ENCODE measurements around the gene TSSK2.
A peak's percentile ranks its signal among the peaks of the same experiment; 100 is the strongest.

Gene TSSK2

DNA sequence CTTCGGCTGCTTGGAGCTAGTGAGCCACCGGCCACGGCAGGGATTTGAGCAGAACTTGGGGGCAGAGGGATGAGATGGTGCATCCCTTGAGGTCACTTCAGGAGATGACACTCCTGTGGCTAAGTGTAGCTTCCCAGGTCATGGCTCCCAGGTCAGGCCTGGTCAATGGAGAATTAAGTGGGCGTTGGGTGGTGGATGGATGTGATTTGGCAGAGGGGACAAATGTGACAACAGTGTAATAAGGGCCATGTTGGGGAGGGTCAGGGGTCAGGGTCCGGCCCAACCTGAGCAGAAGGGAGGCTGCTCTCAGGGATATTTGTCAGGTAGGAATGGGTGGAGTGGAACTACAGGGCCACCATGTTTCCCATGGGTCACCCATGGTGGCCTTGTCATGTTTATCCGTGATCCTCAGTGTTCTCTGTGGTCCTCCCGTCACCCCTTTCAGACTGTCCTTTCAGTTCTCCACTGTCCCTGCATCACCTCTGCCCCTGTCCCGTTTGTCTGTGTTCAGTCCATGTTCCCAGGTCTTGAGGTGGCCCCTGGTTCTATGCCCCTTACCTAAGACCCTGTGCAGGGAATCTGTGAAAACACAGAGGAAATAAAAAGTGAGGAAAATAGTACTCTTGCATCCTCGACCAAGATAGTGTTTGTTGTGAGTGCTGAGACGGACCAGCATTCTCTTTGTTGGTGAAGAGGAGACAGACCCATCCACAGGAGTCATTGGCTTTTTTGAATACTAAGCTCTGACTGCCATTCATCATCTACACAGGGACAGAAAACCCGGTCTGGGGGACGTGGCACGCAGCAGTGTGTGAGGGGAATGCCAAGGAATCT, 41.3 kb downstream of the TSSK2 start:
- DNase-seq = no peak

DNA sequence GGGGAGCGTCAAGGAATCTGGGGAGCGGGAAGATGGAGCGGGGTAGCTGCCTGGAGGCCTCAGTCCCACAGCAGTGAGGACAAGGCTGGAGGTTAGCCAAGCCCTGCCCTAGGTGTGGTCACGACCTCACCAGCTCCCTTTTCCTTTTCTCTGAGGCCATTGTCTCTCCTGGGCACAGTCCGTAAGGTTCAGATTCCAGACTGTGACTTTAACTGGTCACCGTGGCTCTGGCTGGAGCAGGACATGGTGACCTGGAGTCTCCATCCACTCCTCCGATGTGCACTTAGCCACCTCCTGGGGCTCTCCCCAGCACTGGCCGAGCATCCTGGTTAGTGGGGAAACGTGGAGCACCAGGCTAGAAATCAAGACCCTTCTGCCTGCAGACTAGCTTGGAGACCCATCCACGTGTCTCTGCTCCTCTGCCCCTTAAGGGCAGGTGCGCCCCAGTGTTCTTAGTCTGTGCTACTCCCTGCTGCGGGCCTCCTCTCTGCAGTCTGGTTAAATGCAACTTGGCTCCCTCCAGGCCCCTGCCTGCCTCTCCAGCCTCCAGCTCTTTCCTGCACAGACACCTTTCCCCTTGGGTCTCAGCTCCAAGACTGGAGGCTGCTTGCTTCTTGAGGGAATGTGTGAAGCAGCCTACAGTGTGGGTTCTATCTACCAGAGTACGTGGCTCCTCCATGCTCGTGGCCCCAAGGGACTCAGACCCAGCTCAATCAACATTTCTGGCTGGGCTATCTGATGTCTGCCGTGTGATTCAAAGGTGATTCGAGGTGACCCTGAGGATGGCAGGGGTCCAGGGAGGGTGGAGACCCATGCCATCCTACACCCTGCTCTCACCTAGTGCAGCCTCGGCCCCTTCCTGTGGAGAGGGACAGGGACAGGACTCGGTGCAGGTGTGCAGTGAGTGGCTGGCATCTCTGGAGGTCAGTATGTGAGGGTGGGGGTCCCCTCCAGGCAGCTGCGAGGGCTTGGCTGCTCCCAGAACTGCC, 42.2 kb downstream of the TSSK2 start:
- no peak for DNase-seq

DNA sequence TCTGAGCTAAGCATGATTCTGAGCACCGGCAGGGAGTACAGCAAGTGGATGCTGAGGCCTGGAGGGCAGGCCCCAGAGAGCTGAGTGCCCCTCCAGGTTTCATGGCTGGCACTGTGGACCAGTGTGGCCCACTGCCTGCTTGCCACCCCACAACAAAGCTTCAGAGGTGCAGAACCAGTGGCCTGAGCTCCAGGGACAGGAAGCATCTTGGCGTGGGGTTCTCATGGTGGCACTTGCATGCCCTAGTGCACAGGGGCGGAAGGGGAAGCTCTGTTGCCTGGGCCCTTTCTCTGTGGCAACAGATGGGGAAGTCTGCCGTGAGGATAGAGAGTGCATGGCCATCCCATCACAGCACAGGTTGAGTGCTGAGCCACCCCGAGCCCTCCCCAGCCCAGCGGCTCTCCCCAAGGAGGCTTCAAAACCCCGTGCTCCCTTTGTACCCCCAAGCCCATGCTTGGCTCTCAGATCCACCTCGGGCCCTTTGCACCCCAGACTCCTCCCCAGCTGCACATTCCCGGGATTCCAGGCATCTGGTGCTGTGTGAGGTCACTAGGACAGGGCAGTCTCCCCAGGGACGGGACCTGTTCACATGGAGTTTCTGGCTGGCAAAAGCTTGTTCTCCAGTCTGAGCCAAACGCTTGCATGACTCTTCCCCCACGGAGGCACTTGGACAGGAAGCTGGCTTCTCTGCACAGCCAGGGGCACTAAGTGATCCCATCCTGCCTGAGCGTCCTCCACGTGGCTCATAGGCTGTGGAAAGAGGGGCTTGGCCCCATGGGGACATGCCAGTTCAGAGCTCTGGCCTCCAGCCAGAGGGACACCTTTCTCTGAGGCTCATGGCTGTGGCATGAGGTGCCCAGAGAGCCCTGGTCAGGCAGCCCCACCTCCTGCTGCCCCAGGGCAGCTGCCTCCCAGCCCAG, 43.3 kb downstream of the TSSK2 start:
- no peak for DNase-seq

DNA sequence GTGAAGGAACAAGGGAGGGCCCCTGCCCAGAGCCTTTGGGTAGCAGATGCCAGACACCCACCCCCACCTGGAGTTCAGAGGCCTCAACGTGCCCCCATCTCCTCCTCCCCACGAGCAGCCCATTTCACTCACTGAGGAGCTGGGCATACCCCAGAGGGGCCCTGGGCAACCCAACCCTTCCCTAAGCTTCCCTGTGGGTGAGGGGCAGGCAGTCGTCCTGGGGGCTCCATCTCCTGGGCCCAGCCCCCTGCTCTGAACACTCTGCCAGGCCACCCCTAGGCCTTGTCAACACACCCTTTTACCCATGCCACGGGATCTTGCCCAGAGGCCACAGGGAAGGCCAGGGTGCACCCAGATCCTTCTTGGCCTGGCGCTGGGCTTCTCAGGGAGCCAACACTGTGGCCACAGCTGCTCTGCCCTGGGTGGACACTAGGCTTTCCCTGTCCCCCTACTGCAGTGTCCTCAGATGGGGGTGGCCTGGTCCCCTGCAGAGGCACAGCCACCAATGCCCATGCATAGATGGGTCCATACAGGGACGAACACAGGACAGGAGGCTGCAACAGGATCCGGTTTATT, 44.0 kb downstream of the TSSK2 start:
- no peak for DNase-seq

DNA sequence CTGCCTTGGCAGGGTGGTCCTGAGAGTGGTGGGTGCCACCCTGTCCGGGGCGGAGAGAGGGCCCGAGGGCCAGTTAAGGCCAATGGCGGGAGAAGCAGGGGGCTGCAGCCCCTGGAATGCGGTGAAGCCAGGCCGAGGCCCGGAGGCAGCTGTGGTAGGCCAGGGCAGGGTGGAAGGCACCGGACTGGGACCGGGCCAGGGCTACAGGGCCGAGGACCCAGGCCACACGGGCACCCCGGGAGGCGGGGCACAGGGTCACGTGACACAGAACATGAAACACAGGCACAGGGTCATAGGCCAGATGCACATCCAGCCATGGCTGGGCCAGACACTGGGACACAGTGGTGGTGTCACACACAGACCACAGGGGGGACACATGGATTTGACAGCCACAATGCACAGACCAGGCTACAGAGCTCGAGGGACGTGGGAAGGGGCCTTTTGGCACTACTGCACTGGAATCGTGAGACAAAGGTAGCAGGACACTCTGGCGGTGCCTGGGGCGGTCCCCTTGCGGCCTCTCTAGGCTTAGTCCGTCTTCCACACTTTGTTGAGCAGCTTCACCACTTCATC, 44.6 kb downstream of the TSSK2 start:
- DNase-seq = no peak

DNA sequence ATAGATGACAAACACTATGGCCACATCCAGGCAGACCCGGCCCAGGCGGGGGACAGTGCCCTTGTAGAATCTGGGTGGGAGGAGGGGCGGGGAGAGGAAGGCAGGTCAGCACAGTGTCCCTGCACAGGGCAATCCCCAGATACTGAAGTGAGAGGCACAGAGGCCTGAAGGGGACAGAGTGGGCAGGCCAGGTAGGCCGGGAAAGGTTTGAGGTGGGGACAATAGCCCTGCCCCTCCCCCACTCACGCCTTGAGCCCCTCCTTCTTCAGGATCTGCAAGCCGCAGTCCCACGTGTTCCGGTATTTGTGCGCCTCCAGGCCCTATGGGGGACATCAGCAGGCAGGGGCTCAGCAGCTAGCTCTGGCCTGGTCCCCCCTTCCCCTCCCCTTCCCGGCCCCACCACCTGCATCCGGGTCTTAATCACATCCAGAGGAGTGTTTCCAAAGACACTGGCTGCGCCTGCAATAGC, 45.1 kb downstream of the TSSK2 start:
- no peak for DNase-seq

DNA sequence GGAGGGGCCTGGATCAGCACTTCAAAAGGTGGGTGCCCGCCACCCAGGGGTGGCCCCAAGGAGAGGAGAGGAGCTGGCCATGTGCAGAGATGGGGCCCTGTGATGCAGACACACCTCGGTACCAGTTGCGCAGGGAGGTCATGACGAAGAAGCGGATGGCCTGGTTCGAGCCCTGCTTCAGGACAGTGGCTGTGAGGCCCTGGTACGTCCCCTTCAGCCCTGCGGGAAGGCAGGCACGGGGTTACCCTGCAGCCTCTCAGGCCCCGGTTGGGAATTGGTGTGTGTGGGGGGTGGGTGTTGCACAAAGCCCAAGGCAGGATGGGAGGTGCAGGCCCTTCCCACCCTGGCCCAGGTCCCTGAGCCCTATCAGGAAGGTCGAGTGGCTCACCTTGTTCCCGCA, 45.6 kb downstream of the TSSK2 start:
- DNase-seq = no peak

DNA sequence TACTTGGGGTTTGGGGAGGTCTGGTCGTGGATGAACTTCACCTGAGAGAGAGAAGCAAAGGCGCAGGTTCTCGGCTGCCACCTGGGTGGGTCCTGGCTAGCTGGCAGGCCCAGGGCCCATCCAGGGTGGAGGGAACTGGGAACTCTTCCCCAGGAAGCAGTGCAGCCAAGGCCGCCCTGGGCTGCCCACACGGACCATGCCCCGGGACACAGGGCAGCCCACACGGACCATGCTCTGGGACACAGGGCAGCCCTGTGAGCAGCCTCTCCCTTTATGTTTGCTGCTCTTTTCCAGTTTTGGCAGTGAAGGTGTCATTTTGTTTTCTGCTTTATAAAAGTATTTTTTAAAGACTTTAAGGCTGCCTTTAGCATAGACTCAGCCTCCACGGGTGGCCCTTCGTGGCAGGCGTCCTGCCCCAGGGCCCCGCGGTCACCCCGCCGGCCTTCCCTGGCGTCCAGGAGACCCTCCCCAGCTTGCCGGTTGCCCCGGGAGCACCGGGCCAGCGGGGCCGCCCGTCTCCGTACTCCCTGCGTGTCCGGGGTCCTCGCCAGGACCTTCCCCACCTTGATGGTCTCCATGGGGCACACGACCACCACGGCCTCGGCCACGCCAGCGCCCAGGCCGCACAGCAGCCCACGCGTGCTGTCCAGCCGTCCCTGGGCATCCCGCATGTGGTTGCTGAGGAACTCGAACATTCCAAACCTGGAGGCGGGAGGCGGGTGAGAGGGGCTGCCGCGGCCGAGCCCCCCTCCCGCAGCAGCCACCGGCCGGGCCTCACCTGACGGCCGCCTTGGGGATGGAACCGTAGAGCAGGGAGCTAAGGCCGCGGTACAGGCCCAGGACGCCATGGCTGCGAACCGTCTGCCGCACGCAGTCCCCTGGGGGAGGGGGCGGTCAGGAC, 46.3 kb downstream of the TSSK2 start:
- peak in 1 of 2 experiments; percentile 53 for DNase-seq

DNA sequence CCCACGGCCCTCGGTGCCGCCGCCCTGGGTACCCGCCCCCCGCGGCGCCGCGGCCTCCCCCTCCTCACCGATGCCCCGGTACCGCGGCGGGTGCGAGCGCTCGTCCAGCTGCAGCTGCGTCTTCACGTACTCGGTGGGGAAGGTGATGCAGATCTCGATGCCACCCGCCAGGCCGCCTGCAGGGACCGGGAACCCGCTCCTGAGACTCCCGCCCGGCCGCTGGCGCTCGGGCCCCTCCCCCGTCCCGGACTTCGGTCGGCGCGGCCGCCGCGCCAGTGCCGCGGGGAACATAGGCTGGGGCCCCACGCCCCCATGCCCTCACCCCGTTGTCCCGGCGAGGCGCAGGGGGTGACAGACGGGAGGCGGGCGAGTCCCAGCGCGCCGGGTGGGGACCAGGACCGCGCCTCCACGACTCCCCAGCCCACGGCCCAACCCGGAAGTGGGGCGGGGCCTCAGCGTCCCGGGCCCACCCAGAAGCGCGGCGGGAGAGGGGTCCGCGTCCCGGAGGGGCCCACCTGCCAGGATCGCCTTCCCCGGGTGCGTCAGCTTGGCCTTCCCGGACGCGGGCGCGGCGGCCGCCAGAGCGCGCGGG, 47.1 kb downstream of the TSSK2 start:
- peak in 1 of 2 experiments; percentile 75 for DNase-seq

DNA sequence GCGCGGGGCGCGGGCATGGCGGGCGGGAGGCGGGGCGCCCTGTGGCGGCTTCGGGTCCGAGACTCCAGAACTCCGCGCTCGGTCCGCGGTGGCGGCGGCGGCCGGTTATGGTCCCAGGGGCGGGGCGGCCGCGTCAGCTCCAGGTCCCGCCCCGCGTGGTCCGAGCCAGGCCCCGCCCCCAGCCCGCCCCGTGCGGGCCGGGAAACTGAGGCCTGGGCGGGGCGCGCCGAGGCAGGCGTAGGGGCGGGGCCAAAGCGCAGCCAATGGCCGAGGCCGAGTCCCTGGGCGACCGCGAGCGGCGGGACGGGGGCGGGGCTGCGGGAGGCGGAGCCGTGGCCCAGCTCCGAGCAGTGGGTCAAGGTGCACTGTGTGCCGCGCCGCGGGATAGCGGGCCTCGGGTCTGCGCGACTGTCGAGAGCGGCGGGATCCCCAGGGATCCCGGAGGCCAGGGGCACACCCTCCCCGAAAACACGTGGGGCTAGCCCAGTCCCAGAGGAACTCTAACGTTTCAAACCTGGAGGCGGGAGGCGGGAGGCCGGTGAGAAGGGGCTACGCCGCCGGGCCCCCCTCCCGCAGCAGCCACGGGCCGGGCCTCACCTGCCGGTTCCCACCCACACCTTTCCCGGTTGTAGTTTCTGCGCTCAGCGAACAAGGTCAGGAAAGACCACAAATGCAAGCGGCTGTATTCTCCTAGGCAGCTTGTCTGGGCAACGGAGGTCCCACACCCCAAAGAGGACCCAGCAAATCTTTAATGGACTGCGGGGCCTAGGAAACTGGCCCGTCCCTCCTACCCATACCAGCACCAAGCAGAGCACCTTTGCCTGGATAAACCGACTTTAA, 47.8 kb downstream of the TSSK2 start, which contains the start of gene SLC25A1:
TSS of gene SLC25A1 (minus strand) at position 80 of the 840 bp plus-strand sequence. CDS start at position 17, 63 bp downstream.
- peak; percentile 50 to 91 for DNase-seq

DNA sequence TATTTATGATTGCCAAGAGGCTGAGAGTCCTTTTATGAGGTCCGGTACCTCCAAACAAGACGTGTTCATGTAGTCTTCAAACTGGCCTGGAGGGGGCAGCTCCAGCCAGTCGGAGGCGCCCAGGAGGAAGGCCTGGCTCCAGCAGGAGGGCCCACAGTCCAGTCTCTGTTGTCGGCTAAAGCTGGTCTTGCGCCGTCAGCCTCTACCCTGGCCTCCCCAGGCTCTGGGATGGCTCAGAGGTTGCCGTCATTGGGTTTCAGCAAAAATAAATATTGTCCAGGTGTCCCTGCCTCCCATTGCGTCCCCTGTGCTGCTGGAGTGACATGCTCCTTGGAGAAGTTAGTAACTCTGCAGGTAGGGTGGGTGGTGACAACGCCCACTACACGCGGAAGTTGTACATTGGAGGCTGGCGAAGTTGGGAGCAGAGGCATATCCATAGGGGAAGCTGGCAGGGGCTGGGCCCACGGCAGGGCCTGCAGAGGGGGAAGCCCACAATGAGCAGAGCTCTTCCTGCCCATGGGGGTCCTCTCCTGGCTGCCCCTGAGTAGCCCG, 48.5 kb downstream of the TSSK2 start:
- DNase-seq = peak in 1 of 2 experiments; percentile 75

DNA sequence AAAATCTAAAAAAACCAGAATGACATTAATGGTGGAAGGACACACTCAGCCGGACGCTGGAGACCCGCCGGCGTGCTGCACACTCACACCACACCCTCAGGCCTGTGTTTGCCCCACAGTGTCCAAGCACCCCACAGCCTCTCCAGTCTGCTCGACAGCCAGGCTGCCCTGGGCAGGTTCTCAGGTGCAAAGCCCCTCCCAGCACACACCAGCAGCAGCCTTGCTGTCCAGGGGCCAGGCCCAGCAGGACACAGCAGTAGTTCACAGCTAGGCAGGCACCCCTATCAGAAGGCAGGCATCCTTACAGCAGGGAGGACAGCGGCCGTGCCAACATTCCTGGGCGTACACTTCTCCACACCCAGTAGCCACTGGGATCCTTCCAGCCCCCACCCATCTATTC, 49.1 kb downstream of the TSSK2 start:
- DNase-seq = no peak

DNA sequence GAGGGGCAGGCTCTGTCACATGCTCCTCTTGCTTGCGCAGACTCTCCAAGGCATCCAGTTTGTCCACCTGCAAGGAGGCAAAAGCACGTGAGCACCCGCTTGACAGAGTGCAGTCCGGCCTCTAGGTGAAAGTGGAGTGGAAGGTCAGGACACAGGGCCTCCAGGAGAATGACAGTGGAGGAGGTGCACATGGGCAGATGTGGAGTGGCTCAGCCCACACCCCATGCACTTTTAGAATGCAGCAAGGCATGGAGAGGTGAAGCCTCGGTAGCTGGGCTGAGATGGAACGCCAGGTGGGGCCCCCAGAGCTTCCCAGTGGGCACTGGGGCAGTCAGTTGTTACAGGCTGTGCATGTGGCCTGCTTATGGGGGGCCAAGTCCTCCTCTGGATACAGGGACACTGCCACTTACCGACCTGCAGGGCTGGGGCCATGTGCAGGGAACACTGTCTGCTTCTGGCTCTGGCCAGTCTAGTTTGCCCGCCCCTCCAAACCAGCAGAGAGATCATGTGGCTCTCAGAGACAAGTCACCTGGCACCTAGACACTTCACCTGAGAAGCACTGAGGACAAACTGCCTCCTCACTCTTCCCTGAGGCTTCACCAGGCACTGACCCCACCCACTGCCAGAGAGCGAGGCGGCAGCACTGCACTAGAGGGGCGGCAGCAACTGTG, 49.8 kb downstream of the TSSK2 start:
- no peak for DNase-seq

DNA sequence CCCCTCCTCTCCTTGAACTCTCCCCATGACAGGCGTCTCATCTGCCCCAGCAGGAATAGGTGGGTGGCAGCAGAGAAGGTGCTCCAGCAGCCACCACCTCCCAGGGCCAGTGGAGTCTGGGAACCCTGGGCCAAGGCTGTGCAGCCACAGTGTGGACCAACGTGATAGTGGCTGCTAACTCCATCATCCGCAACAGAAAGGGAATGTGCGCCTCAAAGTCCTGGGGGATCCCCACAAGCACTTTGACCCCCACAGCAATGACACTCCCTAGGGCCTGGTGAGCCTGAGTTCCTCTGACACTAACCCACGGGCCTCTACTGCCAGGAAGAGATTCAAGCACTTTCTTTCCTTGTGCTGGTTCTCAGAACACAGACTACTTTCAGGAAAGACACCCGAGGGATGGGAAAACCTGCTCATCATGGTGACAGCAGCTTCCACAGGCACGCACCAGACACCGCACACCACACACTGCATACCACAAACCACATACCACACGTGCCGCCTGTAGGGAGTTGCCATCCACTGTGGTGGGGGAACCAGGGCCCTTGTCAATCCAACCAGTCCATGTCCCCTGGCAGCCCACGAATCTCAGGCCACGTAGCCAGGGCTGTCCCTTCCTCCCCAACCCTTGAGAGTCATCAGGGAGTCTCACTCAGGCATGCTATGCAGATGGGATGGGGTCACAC, 50.8 kb downstream of the TSSK2 start:
- DNase-seq = no peak
